Gastrocnemius medialis (tissue), 4 donors: ENCODE measurements around the gene ST3GAL2.

Source experiments
- POLR2A ChIP-seq, 2 donors: fragments of 450-650 bp; IDR thresholded peaks; one replicate each; pipeline ENCODE4 v1.6.1; 2017; ENCODE audit warnings: antibody characterized with exemption in 2 of 2, mild to moderate bottlenecking in 2 of 2, moderate library complexity in 2 of 2
- TF ChIP-seq, protein P1 (sequence below), 5 experiments: fragments of 450-650 bp in 3 of 5; fragments of 200-600 bp in 2 of 5; sonication (generic) in 2 of 5; IDR thresholded peaks in 4 of 5; conservative IDR thresholded peaks in 1 of 5; 1 replicate in 4 of 5; 2 replicates in 1 of 5; pipeline ENCODE4 v1.5.1; 2016 to 2019; ENCODE audit warnings: antibody characterized with exemption in 5 of 5, mild to moderate bottlenecking in 3 of 5, moderate library complexity in 3 of 5

- TF ChIP-seq, protein P1, sequence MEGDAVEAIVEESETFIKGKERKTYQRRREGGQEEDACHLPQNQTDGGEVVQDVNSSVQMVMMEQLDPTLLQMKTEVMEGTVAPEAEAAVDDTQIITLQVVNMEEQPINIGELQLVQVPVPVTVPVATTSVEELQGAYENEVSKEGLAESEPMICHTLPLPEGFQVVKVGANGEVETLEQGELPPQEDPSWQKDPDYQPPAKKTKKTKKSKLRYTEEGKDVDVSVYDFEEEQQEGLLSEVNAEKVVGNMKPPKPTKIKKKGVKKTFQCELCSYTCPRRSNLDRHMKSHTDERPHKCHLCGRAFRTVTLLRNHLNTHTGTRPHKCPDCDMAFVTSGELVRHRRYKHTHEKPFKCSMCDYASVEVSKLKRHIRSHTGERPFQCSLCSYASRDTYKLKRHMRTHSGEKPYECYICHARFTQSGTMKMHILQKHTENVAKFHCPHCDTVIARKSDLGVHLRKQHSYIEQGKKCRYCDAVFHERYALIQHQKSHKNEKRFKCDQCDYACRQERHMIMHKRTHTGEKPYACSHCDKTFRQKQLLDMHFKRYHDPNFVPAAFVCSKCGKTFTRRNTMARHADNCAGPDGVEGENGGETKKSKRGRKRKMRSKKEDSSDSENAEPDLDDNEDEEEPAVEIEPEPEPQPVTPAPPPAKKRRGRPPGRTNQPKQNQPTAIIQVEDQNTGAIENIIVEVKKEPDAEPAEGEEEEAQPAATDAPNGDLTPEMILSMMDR (IDR thresholded peaks at IDR 0.05 in 4 of 5, conservative IDR thresholded peaks at IDR 0.05 in 1 of 5), result no peak
- TF ChIP-seq POLR2A (IDR thresholded peaks at IDR 0.05), result no peak
Observed at GRCh38 chr16:70407811-70408274, 31.1 kb downstream of the ST3GAL2 start.
